Activated CD4-positive, CD25-positive, alpha-beta regulatory T cell (primary cell): Measurements from ENCODE around the gene KL.

ENCODE experiments used
- DNase-seq, 4 experiments: peaks; one replicate each; lab custom pipeline; 2025; lab: John Stamatoyannopoulos, UW

Gene KL

DNA sequence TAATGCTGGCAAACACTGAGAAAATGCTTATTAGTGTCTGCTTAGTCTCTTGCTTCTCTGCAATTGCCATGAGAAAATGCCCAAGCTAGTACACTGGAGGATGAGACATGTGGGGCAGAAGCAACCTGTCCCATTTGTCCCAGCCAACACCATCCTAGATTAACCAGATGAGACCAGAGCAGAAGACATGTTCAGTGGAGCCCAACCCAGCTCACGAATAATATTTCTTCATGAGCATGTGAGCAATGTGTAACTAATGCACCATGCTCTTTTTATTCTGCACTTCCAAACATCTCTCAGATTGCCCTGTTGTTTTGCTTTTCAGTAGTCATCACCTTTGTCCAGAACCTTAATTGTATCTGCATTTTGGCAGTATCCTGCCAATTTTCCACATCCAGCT, 21.4 kb downstream of the KL start:
- no peak for DNase-seq

DNA sequence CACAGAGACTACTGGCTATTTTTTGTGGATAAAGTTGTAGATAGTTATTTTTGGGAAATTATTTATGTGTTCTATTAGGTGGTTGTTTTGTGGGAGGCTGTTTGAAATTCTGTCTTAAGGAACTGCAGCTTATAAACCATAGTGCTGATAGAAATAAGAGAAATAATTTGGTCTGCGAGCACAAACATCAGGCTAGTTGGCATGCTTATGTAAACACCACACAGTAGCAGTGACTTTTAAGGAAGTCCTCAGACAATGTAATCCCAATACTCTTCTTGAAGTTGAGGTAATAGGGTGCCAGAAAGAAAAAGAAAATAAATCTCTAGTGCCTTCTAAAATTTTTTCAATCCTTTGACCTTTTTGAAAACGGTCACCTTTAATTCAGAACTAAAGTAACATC, 23.9 kb downstream of the KL start:
- DNase-seq, result no peak

DNA sequence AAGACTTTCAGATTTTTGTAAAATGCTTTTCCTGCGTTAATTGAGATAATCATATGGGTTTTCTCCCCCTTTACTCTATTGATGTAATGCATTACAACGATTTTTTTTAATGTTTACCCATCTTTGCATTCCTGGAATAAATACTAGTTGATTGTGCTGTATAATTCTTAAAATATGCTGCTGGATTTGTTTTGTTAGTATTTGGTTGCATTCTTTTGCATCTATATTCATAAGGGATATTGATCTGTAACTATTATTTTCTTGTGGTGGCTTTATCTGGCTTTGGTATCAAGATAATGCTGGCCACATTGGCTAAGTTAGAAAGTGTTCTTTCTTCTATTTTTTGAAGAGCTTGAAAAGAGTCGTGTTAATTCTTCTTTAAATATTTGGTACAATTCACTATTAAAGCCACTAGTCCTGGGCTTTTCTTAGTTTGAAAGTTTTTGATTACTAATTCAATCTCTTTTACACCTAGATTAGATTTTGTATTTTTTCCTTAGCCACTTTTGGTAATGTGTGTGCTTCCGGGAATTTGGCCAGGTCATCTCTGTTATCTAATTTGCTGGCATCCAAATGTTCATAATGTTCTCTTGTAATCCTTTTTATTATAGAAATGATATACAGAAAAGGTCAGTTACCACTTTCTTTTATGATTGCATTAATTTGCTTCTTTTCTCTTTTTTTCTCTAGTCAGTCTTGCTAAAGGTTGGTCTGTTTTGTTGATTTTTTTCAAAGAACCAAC, 29.8 kb downstream of the KL start:
- no peak for DNase-seq

DNA sequence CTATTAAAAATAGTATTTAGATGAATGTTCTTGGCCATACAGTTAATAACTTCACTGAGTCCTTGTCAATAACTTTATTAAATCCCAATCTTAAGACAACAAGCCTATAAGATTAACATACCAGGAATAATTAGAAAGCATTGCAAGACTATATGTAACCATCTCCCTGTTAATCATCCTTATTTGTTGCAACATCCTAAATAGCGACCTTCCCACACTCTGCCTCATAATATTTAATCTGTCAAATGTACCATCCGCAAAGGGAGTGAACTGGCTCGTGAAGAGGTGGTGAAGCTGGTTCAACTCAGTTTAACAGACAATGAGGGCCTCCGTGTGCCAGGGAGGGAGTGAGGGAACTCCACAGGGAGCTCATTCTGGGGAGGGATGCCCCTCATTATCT, 33.9 kb downstream of the KL start:
- no peak for DNase-seq

DNA sequence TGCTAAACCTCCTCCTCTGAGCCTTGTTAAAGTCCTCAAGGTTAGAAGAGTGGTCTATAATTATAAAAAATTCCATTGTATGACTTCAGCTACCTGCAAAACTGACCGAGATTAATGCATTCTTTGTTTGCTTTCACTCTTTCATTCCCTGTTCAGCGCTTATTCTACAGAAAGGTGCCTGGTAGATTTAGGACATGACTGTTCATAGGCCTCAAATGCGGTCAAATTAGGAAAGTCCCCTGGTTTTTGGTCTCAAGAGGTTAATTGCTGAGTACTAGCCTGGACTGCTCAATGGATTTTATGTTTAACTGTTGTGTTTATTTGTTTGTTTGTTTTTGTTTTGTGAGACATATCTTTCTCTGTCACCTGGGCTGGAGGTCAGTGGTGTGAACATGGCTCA, 35.4 kb downstream of the KL start:
- no peak for DNase-seq

DNA sequence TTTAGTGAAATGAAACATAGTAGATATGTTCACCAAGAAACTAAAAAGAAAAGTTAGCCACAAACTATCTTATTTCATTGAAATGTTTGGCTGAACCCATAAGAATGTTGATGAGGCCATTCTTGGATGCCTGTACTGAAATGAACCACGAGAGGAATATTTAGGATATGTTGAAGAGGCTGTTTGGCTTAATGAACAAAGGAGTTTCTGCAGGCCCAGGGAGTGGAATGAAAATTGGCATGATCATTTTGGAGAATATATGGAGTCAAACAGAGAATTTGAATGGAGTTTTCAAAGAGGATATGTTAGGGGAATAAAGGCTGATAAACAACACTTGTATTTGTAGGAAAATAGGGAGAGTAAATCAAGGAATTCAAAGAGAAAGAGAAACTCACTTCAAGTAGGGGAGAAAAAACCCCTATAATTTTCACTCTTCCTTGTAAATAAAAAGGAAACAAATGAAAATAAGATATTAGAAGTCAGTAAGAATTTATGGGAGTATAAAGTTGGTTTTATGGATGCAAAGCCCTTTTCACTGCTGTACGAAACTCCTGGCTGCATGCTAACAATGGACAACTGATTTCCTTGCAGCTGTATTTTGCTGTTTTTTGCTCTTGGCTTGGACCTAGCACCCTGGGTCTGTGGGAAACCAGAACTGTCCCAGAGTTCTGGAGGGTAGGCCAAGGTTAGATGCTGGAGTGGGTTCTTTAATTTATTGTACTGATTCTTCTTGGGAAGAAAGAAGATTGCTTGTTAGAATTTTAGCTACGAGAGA, 36.5 kb downstream of the KL start:
- no peak for DNase-seq

DNA sequence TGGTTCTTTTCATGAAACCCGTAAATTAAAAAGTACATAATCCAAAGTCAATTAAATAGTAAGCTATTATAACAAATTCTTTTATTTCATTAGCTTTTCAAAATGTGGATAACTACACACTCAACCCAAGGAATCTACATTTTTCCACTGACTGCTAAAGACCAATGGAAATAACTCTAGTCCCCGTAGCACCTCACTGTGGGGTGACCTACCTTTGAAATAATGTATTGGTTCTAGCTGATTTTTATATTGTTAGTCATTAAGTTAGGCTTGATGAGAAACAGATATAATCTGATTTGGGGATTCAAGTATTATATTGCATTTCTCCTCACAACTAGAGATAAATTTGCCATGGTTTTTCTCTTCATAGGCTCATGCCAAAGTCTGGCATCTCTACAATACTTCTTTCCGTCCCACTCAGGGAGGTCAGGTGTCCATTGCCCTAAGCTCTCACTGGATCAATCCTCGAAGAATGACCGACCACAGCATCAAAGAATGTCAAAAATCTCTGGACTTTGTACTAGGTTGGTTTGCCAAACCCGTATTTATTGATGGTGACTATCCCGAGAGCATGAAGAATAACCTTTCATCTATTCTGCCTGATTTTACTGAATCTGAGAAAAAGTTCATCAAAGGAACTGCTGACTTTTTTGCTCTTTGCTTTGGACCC, 37.3 kb downstream of the KL start:
- no peak for DNase-seq

DNA sequence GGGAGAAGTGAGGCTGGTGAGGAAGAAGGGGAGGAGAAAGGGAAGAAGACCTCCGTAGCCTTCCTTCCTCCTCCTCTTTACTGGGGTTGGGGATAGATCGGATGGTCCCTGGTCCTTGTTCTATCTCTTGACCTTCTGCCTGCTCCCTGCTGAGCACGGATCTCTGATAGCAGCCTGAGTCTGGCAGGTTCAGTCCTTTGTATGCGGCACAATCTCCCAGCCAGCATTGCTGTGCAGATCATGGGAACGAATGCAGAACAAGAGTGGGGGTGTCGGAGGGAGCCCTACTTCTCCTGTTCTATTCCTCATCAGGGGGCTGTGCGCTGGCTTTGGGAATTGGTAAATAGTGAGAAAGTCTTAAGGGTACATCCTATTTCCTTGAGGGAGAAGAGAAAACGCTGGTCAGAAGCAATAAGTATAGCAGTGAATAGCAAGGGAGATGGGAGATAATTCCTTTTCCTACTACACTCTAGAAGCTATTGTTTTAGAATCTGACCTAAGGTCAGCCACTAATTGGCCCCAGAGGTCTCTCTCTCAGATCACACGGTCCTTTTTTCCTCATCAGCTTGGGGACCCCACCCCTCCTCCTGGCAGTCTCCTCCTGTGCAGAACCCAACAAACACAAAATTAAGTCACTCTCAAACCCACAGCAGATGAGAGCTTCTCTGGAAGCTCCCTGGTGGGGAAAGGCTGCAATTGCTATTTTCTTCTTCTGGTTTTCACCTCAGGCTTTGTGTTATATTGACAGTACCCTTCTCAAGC, 41.0 kb downstream of the KL start:
- DNase-seq, result no peak

DNA sequence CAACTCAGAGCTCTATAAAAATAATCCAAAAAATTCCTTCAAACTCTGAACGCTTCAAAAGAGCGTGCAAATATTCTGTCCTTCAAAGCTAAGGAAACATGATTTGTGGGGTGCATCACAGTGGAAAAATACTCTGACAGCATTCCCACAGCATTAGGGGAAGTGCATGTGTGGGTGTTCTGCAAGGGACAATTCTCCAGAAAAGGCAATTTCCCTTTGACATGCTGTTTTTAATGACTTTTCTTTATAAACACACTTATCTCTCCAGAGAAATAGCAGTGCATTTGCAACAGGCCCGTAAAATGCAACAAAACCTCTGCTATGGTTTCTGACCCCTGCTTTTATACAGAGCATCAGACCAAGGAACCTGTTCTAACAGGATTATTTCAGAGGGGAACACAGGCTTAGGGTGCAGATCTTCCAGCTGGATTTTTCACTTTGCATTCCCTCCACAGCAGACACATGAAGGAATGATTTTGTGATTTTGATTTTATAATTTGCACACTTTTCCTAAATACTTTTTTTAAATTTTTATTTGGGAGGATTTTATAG, 42.6 kb downstream of the KL start:
- no peak for DNase-seq

DNA sequence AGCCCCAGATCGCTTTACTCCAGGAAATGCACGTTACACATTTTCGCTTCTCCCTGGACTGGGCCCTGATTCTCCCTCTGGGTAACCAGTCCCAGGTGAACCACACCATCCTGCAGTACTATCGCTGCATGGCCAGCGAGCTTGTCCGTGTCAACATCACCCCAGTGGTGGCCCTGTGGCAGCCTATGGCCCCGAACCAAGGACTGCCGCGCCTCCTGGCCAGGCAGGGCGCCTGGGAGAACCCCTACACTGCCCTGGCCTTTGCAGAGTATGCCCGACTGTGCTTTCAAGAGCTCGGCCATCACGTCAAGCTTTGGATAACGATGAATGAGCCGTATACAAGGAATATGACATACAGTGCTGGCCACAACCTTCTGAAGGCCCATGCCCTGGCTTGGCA, 44.6 kb downstream of the KL start:
- DNase-seq, result no peak

DNA sequence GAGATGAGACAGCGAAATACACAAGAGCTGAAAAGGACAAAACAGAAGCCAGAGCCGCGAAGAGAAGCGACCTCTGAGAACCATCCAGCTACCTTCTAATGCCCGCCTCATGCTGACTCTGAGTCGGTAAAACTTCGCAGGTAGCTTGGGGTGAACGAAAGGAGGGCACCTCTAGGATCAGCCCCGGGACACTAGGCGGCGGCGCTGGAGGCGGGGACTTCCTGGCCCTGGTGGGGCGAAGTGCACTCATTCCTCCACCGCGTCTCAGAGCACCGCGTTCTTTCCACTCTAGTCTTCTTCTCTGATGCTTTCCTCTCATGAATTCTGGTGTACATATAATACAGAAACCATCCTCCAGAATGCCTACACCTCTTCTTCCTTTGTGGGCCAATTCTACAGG, 50.1 kb downstream of the KL start:
- no peak for DNase-seq

DNA sequence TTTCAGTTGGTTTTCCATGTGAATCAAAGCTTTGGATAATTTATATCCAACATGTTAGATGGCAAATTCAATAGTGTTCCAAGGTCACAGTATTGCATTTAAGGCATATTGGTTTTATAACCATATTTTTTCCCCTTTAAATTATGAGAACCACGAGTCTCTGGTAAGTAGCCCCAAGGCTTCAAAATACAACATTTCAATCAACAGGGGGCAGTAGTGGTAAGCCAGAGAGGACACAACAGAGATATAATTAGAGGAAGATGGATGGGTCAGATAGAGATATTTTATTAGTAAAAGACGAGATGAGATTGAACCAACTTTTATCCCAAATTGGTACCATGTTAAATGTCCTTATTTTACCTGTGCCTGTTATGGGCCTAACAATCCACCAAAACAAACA, 53.1 kb downstream of the KL start:
- no peak for DNase-seq

DNA sequence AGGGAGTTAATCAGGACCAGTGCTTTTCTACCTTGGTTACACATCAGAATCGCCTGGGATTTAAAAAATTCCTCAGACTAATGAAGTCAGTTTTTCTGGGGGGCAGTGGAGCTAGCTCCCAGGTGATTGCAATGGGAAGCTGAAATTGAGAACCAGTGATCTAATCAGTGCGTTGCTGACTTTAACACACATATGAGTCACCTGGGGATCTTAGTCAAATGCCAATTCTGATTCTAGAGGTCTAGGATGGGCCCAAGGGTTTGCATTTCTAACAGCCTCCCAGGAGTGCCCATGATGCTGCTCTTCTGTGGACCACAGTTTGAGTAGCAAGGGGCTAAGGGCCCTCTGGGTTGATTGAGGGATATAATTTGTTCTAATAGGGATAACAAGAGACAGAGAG, 54.5 kb downstream of the KL start:
- DNase-seq, result no peak

DNA sequence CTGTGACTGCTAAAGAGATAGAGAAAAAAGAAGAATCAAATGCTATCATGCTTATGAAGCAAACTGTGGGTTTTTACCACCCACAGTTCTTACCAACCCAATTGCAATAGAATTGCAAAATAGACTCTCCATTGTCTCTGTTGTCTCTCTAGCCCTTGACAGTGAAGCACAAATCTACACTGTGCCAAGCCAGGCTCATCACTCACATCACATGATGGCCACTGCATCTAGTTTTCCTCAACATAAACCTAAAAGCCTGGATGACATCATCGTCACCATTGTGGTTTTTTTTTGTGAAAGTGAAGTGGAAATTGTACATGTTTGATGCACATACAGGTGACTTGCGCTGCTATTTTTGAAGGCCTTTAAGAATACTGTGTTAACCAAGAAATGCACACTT, 56.1 kb downstream of the KL start:
- DNase-seq, result no peak

DNA sequence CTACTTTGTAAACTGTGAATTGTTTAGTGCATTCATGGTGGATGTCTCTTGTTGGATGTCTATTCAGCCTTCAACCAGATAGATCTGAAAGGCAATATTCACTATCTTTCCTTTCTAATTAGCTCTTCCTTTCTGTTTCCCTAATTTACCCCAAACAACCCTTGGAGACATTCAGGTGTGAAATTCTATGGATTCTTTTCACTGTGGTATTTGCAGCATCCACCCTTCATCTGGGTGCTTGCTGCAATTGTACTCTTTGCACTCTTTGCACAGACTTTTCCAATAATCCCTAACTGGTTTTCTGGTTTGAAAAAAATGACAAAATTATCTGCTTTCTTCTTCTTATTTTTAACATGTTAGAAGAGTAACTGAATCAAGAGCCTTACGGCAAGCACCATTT, 56.5 kb downstream of the KL start:
- no peak for DNase-seq

DNA sequence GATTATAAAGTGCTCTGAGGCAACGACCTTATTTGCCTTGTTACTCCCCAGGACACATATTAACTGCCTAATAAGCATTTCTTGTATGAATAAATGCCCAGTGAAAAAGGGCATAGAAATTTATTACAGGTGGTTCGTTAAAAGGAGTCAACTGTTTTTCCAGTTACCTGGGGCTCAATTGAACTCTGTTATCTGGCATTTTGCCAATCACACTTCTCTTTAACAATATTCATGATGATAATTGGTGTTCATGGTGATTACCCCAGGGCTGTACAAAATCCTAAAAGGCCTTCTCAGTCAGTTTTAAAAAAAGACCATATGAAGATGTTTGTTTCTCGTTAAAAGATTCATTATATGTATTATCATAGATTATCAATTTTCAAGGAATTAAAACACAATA, 57.1 kb downstream of the KL start:
- no peak for DNase-seq

DNA sequence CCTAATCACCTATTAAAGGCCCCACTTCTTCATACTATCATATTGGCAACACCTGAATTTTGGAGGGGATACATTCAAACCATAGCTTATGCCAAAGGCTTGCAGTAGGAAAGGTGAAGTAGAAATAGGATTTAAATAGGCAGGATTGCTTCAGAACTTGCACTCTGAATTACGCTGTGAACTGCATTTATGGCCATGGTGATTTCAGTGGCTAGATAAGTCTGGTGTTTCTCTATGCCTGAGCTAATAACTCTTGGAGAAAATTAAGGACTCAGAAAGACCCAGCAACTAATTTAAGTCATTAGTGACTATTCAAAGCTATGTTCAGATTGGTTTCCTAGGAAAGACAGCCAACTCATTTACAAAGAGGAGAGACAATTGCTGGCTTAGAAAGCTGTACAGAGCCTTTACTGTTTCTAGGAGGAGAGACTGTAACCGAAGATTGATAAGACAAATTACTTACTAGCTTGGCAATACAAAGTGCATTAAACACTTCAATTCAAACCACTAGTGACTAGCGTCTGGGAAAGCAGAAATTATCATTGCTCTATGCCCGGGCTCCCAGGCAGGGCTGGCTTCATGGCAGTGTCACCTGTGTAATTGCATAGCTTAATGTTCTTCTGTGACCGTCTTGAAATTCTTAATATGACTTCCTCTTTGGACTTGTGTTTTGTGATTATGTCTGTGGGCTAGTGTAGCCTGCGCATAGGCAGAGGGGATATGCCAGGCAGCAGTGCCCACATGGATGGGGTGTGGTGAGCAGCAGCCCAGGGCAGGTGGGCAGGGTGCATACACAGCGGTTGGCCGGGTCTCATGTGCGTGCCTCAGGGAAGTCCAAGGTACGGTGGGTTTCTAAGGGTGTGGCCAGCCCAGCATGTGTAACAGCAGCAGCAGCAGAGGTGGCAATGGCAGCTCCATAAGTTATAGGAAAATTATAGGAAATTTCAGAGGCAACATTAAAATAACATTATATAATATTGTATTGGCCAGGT, 60.1 kb downstream of the KL start:
- DNase-seq, result no peak

DNA sequence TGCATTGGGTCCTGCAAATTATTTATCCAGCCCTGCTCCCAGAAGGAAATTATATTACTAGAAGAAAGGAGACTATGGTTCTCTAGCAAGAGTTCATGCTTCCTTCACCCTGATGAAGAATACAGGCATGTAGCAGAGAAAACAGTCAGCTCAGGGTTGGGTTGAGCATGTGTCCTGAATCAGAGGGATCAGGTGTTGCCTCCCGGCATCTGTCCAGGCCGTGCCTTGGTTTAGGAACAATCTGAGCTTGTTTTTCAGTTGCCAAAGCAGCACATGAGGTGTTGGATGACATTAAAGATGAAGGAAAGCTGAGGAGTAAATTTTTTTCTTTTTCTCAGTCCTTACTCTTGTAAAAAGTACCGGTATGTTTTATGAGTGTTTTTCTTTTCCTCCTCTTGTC, 62.0 kb downstream of the KL start:
- DNase-seq, result no peak

DNA sequence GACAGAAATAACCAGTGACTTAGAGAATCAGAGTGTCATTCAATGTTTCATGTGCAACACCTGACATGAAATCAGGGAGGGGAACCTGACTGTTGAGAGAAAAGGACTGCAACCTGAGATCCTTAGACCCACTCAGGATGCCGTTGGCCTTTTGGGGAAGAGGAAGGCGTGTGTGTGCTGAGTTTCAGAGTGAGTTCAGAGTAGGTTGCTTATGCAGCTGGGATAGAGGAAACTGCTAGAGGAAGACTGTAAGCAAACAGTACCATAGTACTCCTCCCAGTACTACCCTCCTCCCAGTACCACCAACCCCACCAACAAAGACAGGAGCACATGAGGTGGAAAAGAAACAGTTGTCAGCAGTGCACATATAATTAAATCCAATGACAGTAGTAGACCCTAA, 63.7 kb downstream of the KL start:
- no peak for DNase-seq

DNA sequence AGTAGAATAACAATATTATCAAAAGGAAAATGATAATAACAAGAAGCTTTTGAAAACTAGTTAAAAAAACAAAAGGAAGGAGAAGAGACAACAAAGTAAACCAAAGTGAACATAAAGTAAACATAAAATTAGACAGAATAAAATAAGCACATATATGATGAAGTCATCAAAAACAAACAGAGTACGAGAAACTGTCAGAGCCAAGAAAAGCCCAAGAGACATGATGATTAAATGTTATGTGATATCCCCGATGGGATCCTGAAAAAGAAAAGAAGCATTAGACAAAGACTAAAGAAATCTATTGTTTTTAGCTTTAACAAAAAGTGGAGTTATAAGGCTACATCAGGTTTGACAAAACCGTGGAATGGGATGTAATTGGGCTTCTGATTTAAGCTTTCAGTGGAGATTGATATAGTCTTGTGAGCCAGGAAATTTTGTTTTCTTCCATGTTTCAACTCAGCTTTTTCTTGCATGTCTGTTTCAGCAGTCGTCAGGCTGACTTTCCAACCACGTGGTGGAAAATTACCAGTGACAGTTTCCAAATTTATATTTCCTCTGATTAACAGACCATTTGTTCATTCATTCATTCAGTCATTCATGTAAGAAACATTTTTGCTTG, 64.9 kb downstream of the KL start:
- no peak for DNase-seq

DNA sequence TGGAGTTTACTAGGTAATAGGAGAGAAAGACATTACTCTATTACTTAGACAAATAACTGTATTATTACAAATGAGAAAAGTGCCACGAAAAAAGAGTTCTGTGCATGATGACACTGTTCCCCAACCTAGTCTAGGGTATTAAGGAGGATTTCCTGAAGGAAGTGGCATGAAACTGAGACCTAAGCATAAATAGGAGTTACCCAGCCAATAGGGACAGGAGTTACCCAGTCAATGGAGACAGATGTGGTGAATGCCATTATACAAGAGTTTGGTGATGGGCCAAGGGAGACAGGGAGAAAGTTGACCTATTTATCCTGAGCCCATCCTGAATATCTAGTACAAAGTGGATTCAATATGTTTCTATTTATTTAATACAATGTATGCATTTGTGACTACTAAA, 65.4 kb downstream of the KL start:
- DNase-seq, result no peak
